Transverse colon (tissue), 4 donors: Measurements from ENCODE around the gene DHRS9.

ENCODE experiments used
- POLR2A ChIP-seq: fragments of 450-650 bp; IDR thresholded peaks from one replicate; pipeline ENCODE4 v1.6.1; 2016; ENCODE audit warnings: antibody characterized with exemption, mild to moderate bottlenecking, moderate library complexity
- POLR2AphosphoS5 ChIP-seq, 3 donors: sonication (generic); formaldehyde crosslinking; IDR thresholded peaks; one replicate each; pipeline ENCODE4 v1.6.1; 2016; ENCODE audit warnings: antibody characterized with exemption in 3 of 3
- TF ChIP-seq, protein P1 (sequence below), 5 experiments: fragments of 200-600 bp in 3 of 5; fragments of 450-650 bp in 2 of 5; sonication (generic) in 3 of 5; IDR thresholded peaks; 1 replicate in 2 of 5; 2 replicates in 3 of 5; pipeline ENCODE4 v1.5.1; 2016 to 2017; ENCODE audit warnings: antibody characterized with exemption in 5 of 5, inconsistent platforms in 3 of 5, mild to moderate bottlenecking in 2 of 5, moderate library complexity in 1 of 5

- no peak for TF ChIP-seq POLR2A
- TF ChIP-seq, protein P1, sequence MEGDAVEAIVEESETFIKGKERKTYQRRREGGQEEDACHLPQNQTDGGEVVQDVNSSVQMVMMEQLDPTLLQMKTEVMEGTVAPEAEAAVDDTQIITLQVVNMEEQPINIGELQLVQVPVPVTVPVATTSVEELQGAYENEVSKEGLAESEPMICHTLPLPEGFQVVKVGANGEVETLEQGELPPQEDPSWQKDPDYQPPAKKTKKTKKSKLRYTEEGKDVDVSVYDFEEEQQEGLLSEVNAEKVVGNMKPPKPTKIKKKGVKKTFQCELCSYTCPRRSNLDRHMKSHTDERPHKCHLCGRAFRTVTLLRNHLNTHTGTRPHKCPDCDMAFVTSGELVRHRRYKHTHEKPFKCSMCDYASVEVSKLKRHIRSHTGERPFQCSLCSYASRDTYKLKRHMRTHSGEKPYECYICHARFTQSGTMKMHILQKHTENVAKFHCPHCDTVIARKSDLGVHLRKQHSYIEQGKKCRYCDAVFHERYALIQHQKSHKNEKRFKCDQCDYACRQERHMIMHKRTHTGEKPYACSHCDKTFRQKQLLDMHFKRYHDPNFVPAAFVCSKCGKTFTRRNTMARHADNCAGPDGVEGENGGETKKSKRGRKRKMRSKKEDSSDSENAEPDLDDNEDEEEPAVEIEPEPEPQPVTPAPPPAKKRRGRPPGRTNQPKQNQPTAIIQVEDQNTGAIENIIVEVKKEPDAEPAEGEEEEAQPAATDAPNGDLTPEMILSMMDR (IDR thresholded peaks at IDR 0.05): no peak
- no peak for TF ChIP-seq POLR2AphosphoS5 (IDR thresholded peaks at IDR 0.05)
These were observed 13.6 kb downstream of the DHRS9 start for GRCh38 chr2:169082995-169083394.
